PC-9 (cell line): ENCODE measurements around the gene SPHK1. TPM values are rescaled to one million over a fixed set of nuclear protein-coding genes. Genes with fewer than 3 reads are reported as not detected.

Source experiments
- BruUV-seq: library from RNA; stranded (reverse); fragments of 400-500 nt; replicated peaks from 2 replicates; lab custom pipeline; 2021; lab: Mats Ljungman, UMichigan
- CTCF ChIA-PET: fragments of 300-600 bp; sonication (Branson Sonifier 250); formaldehyde crosslinking; loops from one replicate; lab custom pipeline; 2022; ENCODE audit warnings: antibody characterized with exemption; lab: Charles Lee
- POLR2A ChIA-PET: fragments of 300-600 bp; sonication (Branson Sonifier 250); formaldehyde crosslinking; loops from one replicate; lab custom pipeline; 2022; ENCODE audit warnings: antibody characterized with exemption; ENCODE audit not compliant: unreplicated experiment; lab: Charles Lee
- DNase-seq, 2 experiments: peaks; one replicate each; pipeline versions ENCODE4 v3.0.0 to v3.0.0-alpha.2; 2015 to 2022; ENCODE audit warnings: mixed read lengths in 1 of 2
- H2AFZ ChIP-seq: fragments of 200-600 bp; sonication (generic); 2 replicates; pipeline ENCODE4 v1.8.1; 2017; ENCODE audit warnings: antibody characterized with exemption
- H3F3A ChIP-seq: fragments of 200-600 bp; sonication (generic); 2 replicates; pipeline ENCODE4 v1.8.1; 2017; ENCODE audit warnings: antibody characterized with exemption, mild to moderate bottlenecking, low read depth; ENCODE audit not compliant: insufficient read depth
- H3K27ac ChIP-seq: fragments of 200-600 bp; sonication (generic); 2 replicates; pipeline ENCODE4 v1.6.1; 2016; ENCODE audit warnings: mixed run types
- H3K27me3 ChIP-seq: fragments of 200-600 bp; sonication (generic); 2 replicates; pipeline ENCODE4 v1.6.1; 2016; ENCODE audit warnings: low read depth, mixed run types; ENCODE audit not compliant: insufficient read depth
- H3K36me3 ChIP-seq: fragments of 200-600 bp; sonication (generic); 2 replicates; pipeline ENCODE4 v1.6.1; 2016; ENCODE audit warnings: low read depth, mixed run types
- H3K4me1 ChIP-seq: fragments of 200-600 bp; sonication (generic); replicated peaks from 2 replicates; pipeline ENCODE4 v1.6.1; 2016; ENCODE audit warnings: mixed run types; ENCODE audit not compliant: insufficient read depth
- H3K4me2 ChIP-seq: fragments of 200-600 bp; sonication (generic); 2 replicates; pipeline ENCODE4 v1.6.1; 2017; ENCODE audit warnings: mixed run types
- H3K4me3 ChIP-seq: fragments of 200-600 bp; sonication (generic); 2 replicates; pipeline ENCODE4 v1.6.1; 2016; ENCODE audit warnings: mixed run types
- H3K79me2 ChIP-seq: fragments of 200-600 bp; sonication (generic); 2 replicates; pipeline ENCODE4 v1.6.1; 2017; ENCODE audit warnings: low read depth, mixed run types
- H3K9me2 ChIP-seq: fragments of 200-600 bp; sonication (generic); 2 replicates; pipeline ENCODE4 v1.8.1; 2017; ENCODE audit warnings: mild to moderate bottlenecking; ENCODE audit not compliant: insufficient read depth
- H3K9me3 ChIP-seq: fragments of 200-600 bp; sonication (generic); 2 replicates; pipeline ENCODE4 v1.8.1; 2016; ENCODE audit warnings: low read depth; ENCODE audit not compliant: insufficient read depth
- H4K20me1 ChIP-seq: fragments of 200-600 bp; sonication (generic); 2 replicates; pipeline ENCODE4 v1.8.1; 2017; ENCODE audit not compliant: insufficient read depth
- CTCF ChIP-seq: fragments of 200-600 bp; sonication (generic); conservative IDR thresholded peaks from 2 replicates; pipeline ENCODE4 v1.6.1; 2017; ENCODE audit warnings: mixed run types, antibody characterized with exemption, mild to moderate bottlenecking, moderate library complexity
- EZH2 ChIP-seq: fragments of 200-600 bp; sonication (generic); IDR thresholded peaks from 2 replicates; pipeline ENCODE4 v1.8.0; 2017; ENCODE audit warnings: antibody characterized with exemption, low read depth
- intact Hi-C: fragments of 100-400 bp; cut with micrococcal nuclease; formaldehyde crosslinking; loops from one replicate; pipeline ENCODE4 v1.10.0; 2022; ENCODE audit not compliant: unreplicated experiment
- total RNA-seq: library from RNA; stranded (reverse); gene quantifications from 2 replicates; pipeline ENCODE4 v1.2.3, GENCODE V29; 2021

SPHK1 gene
- total RNA-seq, 1 experiment from 2014 or later: 5.5 TPM

GRCh38 chr17:76371656-76372628, 12.5 kb upstream of the SPHK1 start:
- intact Hi-C loops: no loop called here
- no peak for TF ChIP-seq EZH2
- TF ChIP-seq CTCF: no peak
- no peaks in the 10 kb centered on the region for H3K79me2 ChIP-seq
- no TSS peak for BruUV-seq
- H3K4me2 ChIP-seq: no peak overlapping the region
- no peaks in the 10 kb centered on the region for H3K36me3 ChIP-seq
- no peaks in the 10 kb centered on the region for H3K27me3 ChIP-seq
- DNase-seq: no peak
- no peaks in the 10 kb centered on the region for H3K9me2 ChIP-seq
- H3K4me1 ChIP-seq: no peaks in the 10 kb centered on the region
- ChIA-PET CTCF (interaction anchor here (0.5 to 0.7 kb wide), 4 partner anchors 57 to 95 kb away, joined by 6 to 10 read pairs (median 6); no protein-coding TSS in a partner anchor), POLR2A (no interaction called here)
- H4K20me1 ChIP-seq: no peaks in the 10 kb centered on the region
- no peaks in the 10 kb centered on the region for H3K9me3 ChIP-seq
- no peak overlapping the region for H2AFZ ChIP-seq
- no peak overlapping the region for H3K4me3 ChIP-seq
- peaks cover 4% of the 10 kb centered on the region; the same call in 1 of the 2 replicates for H3F3A ChIP-seq
- no peak overlapping the region for H3K27ac ChIP-seq

GRCh38 chr17:76376318-76377133, 7.9 kb upstream of the SPHK1 start:
- H3K36me3 ChIP-seq: no peaks in the 10 kb centered on the region
- H3K79me2 ChIP-seq: no peaks in the 10 kb centered on the region
- no peak overlapping the region for H3K4me2 ChIP-seq
- H2AFZ ChIP-seq: no peak overlapping the region
- CTCF ChIA-PET: no interaction called here
- H3K4me3 ChIP-seq: no peak overlapping the region
- no peaks in the 10 kb centered on the region for H4K20me1 ChIP-seq
- no peaks in the 10 kb centered on the region for H3K27me3 ChIP-seq
- BruUV-seq: no TSS peak
- intact Hi-C loops: no loop called here
- DNase-seq: no peak
- no peaks in the 10 kb centered on the region for H3K9me3 ChIP-seq
- H3F3A ChIP-seq: no peaks in the 10 kb centered on the region
- TF ChIP-seq CTCF (no peak), EZH2 (no peak)
- no peaks in the 10 kb centered on the region for H3K4me1 ChIP-seq
- no peaks in the 10 kb centered on the region for H3K9me2 ChIP-seq
- H3K27ac ChIP-seq: no peak overlapping the region
- POLR2A ChIA-PET: no interaction called here

GRCh38 chr17:76378548-76379274, 5.7 kb upstream of the SPHK1 start:
- H3K4me2 ChIP-seq: no peak overlapping the region
- ChIA-PET CTCF (no interaction called here), POLR2A (interaction anchor here (0.6 to 0.7 kb wide), 3 partner anchors 48 to 293 kb away, joined by 3 to 4 read pairs (median 3); no protein-coding TSS in a partner anchor)

More at GRCh38 chr17:76378548-76379274, 5.7 kb upstream of the SPHK1 start:
- Histone ChIP-seq H3K27me3 (no peaks in the 10 kb centered on the region), H3K9me3 (no peaks in the 10 kb centered on the region), H4K20me1 (no peaks in the 10 kb centered on the region), H2AFZ (no peak overlapping the region), H3F3A (no peaks in the 10 kb centered on the region), H3K79me2 (no peaks in the 10 kb centered on the region), H3K36me3 (no peaks in the 10 kb centered on the region), H3K27ac (no peak overlapping the region), H3K4me3 (no peak overlapping the region), H3K4me1 (no peaks in the 10 kb centered on the region), H3K9me2 (no peaks in the 10 kb centered on the region)
- no peak for DNase-seq
- no TSS peak for BruUV-seq
- intact Hi-C loops: no loop called here
- TF ChIP-seq CTCF (no peak), EZH2 (no peak)
